A673 (cell line): ENCODE measurements around the gene UBXN10. TPM values are rescaled to one million over a fixed set of nuclear protein-coding genes. Genes with fewer than 3 reads are reported as not detected.

Experiments
- BruUV-seq: library from RNA; stranded (reverse); fragments of 400-500 nt; replicated peaks from 2 replicates; lab custom pipeline; 2021; lab: Mats Ljungman, UMichigan
- CTCF ChIA-PET: fragments of 300-600 bp; sonication (Branson Sonifier 250); formaldehyde crosslinking; loops from one replicate; lab custom pipeline; 2022; ENCODE audit warnings: antibody characterized with exemption; lab: Charles Lee
- POLR2A ChIA-PET: fragments of 300-600 bp; sonication (Branson Sonifier 250); formaldehyde crosslinking; loops from one replicate; lab custom pipeline; 2022; ENCODE audit warnings: antibody characterized with exemption; ENCODE audit not compliant: low non-redundant PET; lab: Charles Lee
- DNase-seq: peaks from one replicate; pipeline ENCODE4 v3.0.0-alpha.2; 2015; ENCODE audit warnings: low spot score
- H3K27ac ChIP-seq: fragments of 200-600 bp; sonication (generic); 2 replicates; pipeline ENCODE4 v1.5.1; 2016; ENCODE audit warnings: mixed run types, low read depth, mild to moderate bottlenecking, mixed read lengths, antibody characterized with exemption, low read length; ENCODE audit not compliant: poor library complexity, severe bottlenecking
- H3K27me3 ChIP-seq: fragments of 200-600 bp; sonication (generic); replicated peaks from 2 replicates; pipeline ENCODE4 v1.6.1; 2017; ENCODE audit warnings: mixed run types, low read depth, mild to moderate bottlenecking, mixed read lengths, antibody characterized with exemption, low read length; ENCODE audit not compliant: insufficient read depth, poor library complexity
- H3K36me3 ChIP-seq: fragments of 200-600 bp; sonication (generic); 2 replicates; pipeline ENCODE4 v1.6.1; 2016; ENCODE audit warnings: mixed run types, mild to moderate bottlenecking, mixed read lengths, antibody characterized with exemption, low read length; ENCODE audit not compliant: insufficient read depth, poor library complexity, severe bottlenecking
- H3K4me1 ChIP-seq: fragments of 200-600 bp; sonication (generic); 2 replicates; pipeline ENCODE4 v1.6.1; 2017; ENCODE audit warnings: mixed run types, mild to moderate bottlenecking, mixed read lengths, antibody characterized with exemption, low read length; ENCODE audit not compliant: insufficient read depth, poor library complexity, severe bottlenecking
- H3K4me3 ChIP-seq: fragments of 200-600 bp; sonication (generic); 2 replicates; pipeline ENCODE4 v1.5.1; 2016; ENCODE audit warnings: low read depth, mixed run types, mild to moderate bottlenecking, mixed read lengths, low read length; ENCODE audit not compliant: poor library complexity, severe bottlenecking
- H3K9me3 ChIP-seq: fragments of 200-600 bp; sonication (generic); 2 replicates; pipeline ENCODE4 v1.6.1; 2016; ENCODE audit warnings: mixed run types, low read depth, mild to moderate bottlenecking, mixed read lengths, antibody characterized with exemption, low read length; ENCODE audit not compliant: poor library complexity, severe bottlenecking
- CTCF ChIP-seq: fragments of 300-800, 200-600 bp; sonication (generic); conservative IDR thresholded peaks from 2 replicates; pipeline ENCODE4 v1.5.1; 2017; ENCODE audit warnings: low read depth, mild to moderate bottlenecking, antibody characterized with exemption, low read length, moderate library complexity, mixed read lengths
- EZH2 ChIP-seq: fragments of 200-600 bp; sonication (generic); IDR thresholded peaks from 2 replicates; pipeline ENCODE4 v1.6.1; 2017; ENCODE audit warnings: borderline replicate concordance, low read depth, mild to moderate bottlenecking, mixed read lengths, antibody characterized with exemption, low read length; ENCODE audit not compliant: poor library complexity, severe bottlenecking
- intact Hi-C: fragments of 100-400 bp; cut with micrococcal nuclease; formaldehyde crosslinking; loops from one replicate; pipeline ENCODE4 v1.10.0; 2022; ENCODE audit not compliant: unreplicated experiment
- total RNA-seq: library from RNA; stranded (reverse); gene quantifications from 2 replicates; pipeline ENCODE4 v1.2.3, GENCODE V29; 2021

UBXN10 gene
- total RNA-seq, 1 experiment from 2014 or later: not detected

- no TSS peak for BruUV-seq
- no peak for TF ChIP-seq EZH2
- TF ChIP-seq CTCF: no peak
- no peaks in the 10 kb centered on the region for H3K27me3 ChIP-seq
- CTCF ChIA-PET: interaction anchor here (0.6 kb wide), 1 partner anchor 172 kb away, joined by 6 read pairs; no protein-coding TSS in a partner anchor
- POLR2A ChIA-PET: no interaction called here
- no peaks in the 10 kb centered on the region for H3K36me3 ChIP-seq
- no peak for DNase-seq
- H3K4me3 ChIP-seq: no peak overlapping the region
- no peaks in the 10 kb centered on the region for H3K4me1 ChIP-seq
- no peaks in the 10 kb centered on the region for H3K9me3 ChIP-seq
- intact Hi-C loops: loop anchor here (2.0 to 10.0 kb wide), 4 partner anchors 52 to 390 kb away; partner anchors contain the start of gene PLA2G2A
- H3K27ac ChIP-seq: no peak overlapping the region
These were observed 33.3 kb upstream of the UBXN10 start for GRCh38 chr1:20152599-20152930.

- no peak for DNase-seq
- CTCF ChIA-PET: no interaction called here
- no peak for TF ChIP-seq EZH2
- no peak for TF ChIP-seq CTCF
- intact Hi-C loops: loop anchor here (2.0 to 10.0 kb wide), 4 partner anchors 52 to 391 kb away; partner anchors contain the start of gene PLA2G2A
- H3K36me3 ChIP-seq: no peaks in the 10 kb centered on the region
- no peak overlapping the region for H3K27ac ChIP-seq
- no peaks in the 10 kb centered on the region for H3K27me3 ChIP-seq
- no peak overlapping the region for H3K4me3 ChIP-seq
- no TSS peak for BruUV-seq
- H3K4me1 ChIP-seq: no peaks in the 10 kb centered on the region
- H3K9me3 ChIP-seq: no peaks in the 10 kb centered on the region
- POLR2A ChIA-PET: no interaction called here
These were observed 32.9 kb upstream of the UBXN10 start for GRCh38 chr1:20153000-20153418.

- no peak overlapping the region for H3K27ac ChIP-seq
- H3K9me3 ChIP-seq: peaks cover 4% of the 10 kb centered on the region
- TF ChIP-seq EZH2 (no peak), CTCF (no peak)
- intact Hi-C loops: loop anchor here (5.0 to 10.0 kb wide), 2 partner anchors 180 to 392 kb away; partner anchors contain the start of gene PLA2G2A
- BruUV-seq: no TSS peak
- ChIA-PET CTCF (no interaction called here), POLR2A (no interaction called here)
- H3K36me3 ChIP-seq: no peaks in the 10 kb centered on the region
- H3K27me3 ChIP-seq: no peaks in the 10 kb centered on the region
- H3K4me1 ChIP-seq: no peaks in the 10 kb centered on the region
- H3K4me3 ChIP-seq: no peak overlapping the region
- DNase-seq: no peak
These were observed 31.5 kb upstream of the UBXN10 start for GRCh38 chr1:20154301-20154831.
